ENCODE results near the gene FCHSD1.
A peak's percentile ranks its signal among the peaks of the same experiment; 100 is the strongest.

The FCHSD1 gene

GRCh38 chr5:141638771-141639170, 12.4 kb downstream of the FCHSD1 start:
- no peak overlapping the region for H3K27ac ChIP-seq (replicated peaks)
- no peaks in the 10 kb centered on the region for H3K27me3 ChIP-seq (ENCODE audit: insufficient read depth, poor library complexity, severe bottlenecking)
- TF ChIP-seq SPI1 (IDR thresholded peaks at IDR 0.05; ENCODE audit: borderline replicate concordance, low read depth) (no peak), GABPA (IDR thresholded peaks at IDR 0.05; ENCODE audit: low read depth) (no peak), CTCF (IDR thresholded peaks at IDR 0.05; ENCODE audit: insufficient read depth, low read length) (no peak), REST (IDR thresholded peaks at IDR 0.05; ENCODE audit: insufficient replicate concordance, low read depth) (no peak), POLR2AphosphoS5 (IDR thresholded peaks at IDR 0.05; ENCODE audit: low read depth) (no peak)
- no peak for DNase-seq (ENCODE audit: low read depth in 1 of 2, low spot score in 1 of 2)
- H3K4me3 ChIP-seq (replicated peaks; ENCODE audit: insufficient read depth, low read length), result no peak overlapping the region

- TF ChIP-seq POLR2AphosphoS5 (IDR thresholded peaks at IDR 0.05; ENCODE audit: low read depth) (no peak), REST (IDR thresholded peaks at IDR 0.05; ENCODE audit: insufficient replicate concordance, low read depth) (peak; percentile 92)
- Histone ChIP-seq H3K27ac (replicated peaks) (peak overlapping the region; percentile 40; the same call in 1 of the 2 replicates), H3K27me3 (ENCODE audit: insufficient read depth, poor library complexity, severe bottlenecking) (no peaks in the 10 kb centered on the region), H3K4me3 (replicated peaks; ENCODE audit: insufficient read depth, low read length) (peak overlapping the region; percentile 92)
- DNase-seq (ENCODE audit: low read depth in 1 of 2, low spot score in 1 of 2), result peak; percentile 37 to 72
Measured at GRCh38 chr5:141637767-141638419, 13.3 kb downstream of the FCHSD1 start.

GRCh38 chr5:141637123-141637766, 14.0 kb downstream of the FCHSD1 start:
- no peaks in the 10 kb centered on the region for H3K27me3 ChIP-seq (ENCODE audit: insufficient read depth, poor library complexity, severe bottlenecking)
- peak in 1 of 2 experiments; percentile 16 for DNase-seq (ENCODE audit: low read depth in 1 of 2, low spot score in 1 of 2)
- peak overlapping the region; percentile 40; the same call in 1 of the 2 replicates for H3K27ac ChIP-seq (replicated peaks)
- H3K4me3 ChIP-seq (replicated peaks; ENCODE audit: insufficient read depth, low read length), result peak overlapping the region; percentile 92
- TF ChIP-seq GABPA (IDR thresholded peaks at IDR 0.05; ENCODE audit: low read depth), result no peak
- no peak for TF ChIP-seq CTCF (IDR thresholded peaks at IDR 0.05; ENCODE audit: insufficient read depth, low read length)

GRCh38 chr5:141636413-141637122, 14.7 kb downstream of the FCHSD1 start, which contains the start of the genes HDAC3 and RELL2:
Gene HDAC3 (minus strand): TSS chr5:141636849. CDS start chr5:141636790, 59 bp downstream.
Gene RELL2 (plus strand): TSS chr5:141636997. CDS start chr5:141638226, 1,229 bp downstream.
- TF ChIP-seq SPI1 (IDR thresholded peaks at IDR 0.05; ENCODE audit: borderline replicate concordance, low read depth), result peak; percentile 51; the same call in 1 of the 2 replicates
- peak; percentile 56 for TF ChIP-seq POLR2AphosphoS5 (IDR thresholded peaks at IDR 0.05; ENCODE audit: low read depth)
- TF ChIP-seq CTCF (IDR thresholded peaks at IDR 0.05; ENCODE audit: insufficient read depth, low read length), result no peak
- TF ChIP-seq REST (IDR thresholded peaks at IDR 0.05; ENCODE audit: insufficient replicate concordance, low read depth), result no peak
- H3K4me3 ChIP-seq (replicated peaks; ENCODE audit: insufficient read depth, low read length), result peak within 1 kb of the TSS; percentile 92
- peak; percentile 71 to 89 for DNase-seq (ENCODE audit: low read depth in 1 of 2, low spot score in 1 of 2)

More at GRCh38 chr5:141636413-141637122, 14.7 kb downstream of the FCHSD1 start, which contains the start of the genes HDAC3 and RELL2:
- Histone ChIP-seq H3K27me3 (ENCODE audit: insufficient read depth, poor library complexity, severe bottlenecking) (no peaks in the 10 kb centered on the region), H3K27ac (replicated peaks) (peak within 1 kb of the TSS; percentile 70)
